ENCODE data around the gene ADGRB2. TPM values are rescaled to one million over a fixed set of nuclear protein-coding genes. Genes with fewer than 3 reads are reported as not detected.

The ADGRB2 gene
- total RNA-seq, 1 experiment from 2014 or later, result 15.6 TPM

DNA sequence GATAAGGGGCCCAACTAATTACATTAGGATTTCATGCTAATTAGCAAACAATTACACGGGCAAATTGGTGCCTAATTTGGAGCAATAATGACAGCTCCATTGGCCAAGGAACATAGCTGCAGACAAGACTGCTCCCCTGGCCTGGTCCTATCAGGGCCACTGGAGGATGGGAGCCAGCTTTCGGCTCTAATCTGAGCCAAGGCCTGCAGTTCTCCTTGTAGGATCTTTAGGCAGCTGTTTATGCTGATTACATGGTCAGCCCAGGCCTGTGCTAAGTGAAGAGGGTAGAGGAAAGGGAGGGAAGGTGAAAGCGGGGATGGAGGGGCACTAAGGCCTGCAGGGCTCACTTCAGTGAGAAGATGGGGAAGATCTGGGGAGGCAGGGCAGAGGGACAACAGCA lies 12.4 kb upstream of the ADGRB2 start:
- TF ChIP-seq, protein P1, sequence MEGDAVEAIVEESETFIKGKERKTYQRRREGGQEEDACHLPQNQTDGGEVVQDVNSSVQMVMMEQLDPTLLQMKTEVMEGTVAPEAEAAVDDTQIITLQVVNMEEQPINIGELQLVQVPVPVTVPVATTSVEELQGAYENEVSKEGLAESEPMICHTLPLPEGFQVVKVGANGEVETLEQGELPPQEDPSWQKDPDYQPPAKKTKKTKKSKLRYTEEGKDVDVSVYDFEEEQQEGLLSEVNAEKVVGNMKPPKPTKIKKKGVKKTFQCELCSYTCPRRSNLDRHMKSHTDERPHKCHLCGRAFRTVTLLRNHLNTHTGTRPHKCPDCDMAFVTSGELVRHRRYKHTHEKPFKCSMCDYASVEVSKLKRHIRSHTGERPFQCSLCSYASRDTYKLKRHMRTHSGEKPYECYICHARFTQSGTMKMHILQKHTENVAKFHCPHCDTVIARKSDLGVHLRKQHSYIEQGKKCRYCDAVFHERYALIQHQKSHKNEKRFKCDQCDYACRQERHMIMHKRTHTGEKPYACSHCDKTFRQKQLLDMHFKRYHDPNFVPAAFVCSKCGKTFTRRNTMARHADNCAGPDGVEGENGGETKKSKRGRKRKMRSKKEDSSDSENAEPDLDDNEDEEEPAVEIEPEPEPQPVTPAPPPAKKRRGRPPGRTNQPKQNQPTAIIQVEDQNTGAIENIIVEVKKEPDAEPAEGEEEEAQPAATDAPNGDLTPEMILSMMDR (conservative IDR thresholded peaks at IDR 0.05), result no peak
- TF ChIP-seq EZH2 (IDR thresholded peaks at IDR 0.05; ENCODE audit: low read depth), result no peak
- intact Hi-C loops (cut with micrococcal nuclease; ENCODE audit: unreplicated experiment), result no loop called here
- H3K9me3 ChIP-seq (ENCODE audit: insufficient read depth, low read depth), result no peaks in the 10 kb centered on the region
- no peaks in the 10 kb centered on the region for H3K4me1 ChIP-seq (replicated peaks; ENCODE audit: insufficient read depth)
- H3K27me3 ChIP-seq (ENCODE audit: insufficient read depth, low read depth), result peaks cover 17% of the 10 kb centered on the region; the same call in 1 of the 2 replicates
- H3F3A ChIP-seq (ENCODE audit: insufficient read depth, low read depth), result peaks cover 11% of the 10 kb centered on the region; the same call in 1 of the 2 replicates
- no peaks in the 10 kb centered on the region for H4K20me1 ChIP-seq (ENCODE audit: insufficient read depth)
- H3K4me2 ChIP-seq, result no peak overlapping the region
- H2AFZ ChIP-seq, result no peak overlapping the region
- no peaks in the 10 kb centered on the region for H3K9me2 ChIP-seq (ENCODE audit: insufficient read depth)
- no peaks in the 10 kb centered on the region for H3K36me3 ChIP-seq (ENCODE audit: low read depth)
- BruUV-seq (replicated peaks), result no TSS peak
- DNase-seq, result no peak
- H3K79me2 ChIP-seq (ENCODE audit: low read depth), result no peaks in the 10 kb centered on the region
- H3K27ac ChIP-seq, result no peak overlapping the region
- no peak overlapping the region for H3K4me3 ChIP-seq
- ChIA-PET POLR2A (ENCODE audit: unreplicated experiment) (interaction anchor here (0.6 kb wide), 1 partner anchor 335 kb away, joined by 5 read pairs; no protein-coding TSS in a partner anchor), CTCF (no interaction called here)

DNA sequence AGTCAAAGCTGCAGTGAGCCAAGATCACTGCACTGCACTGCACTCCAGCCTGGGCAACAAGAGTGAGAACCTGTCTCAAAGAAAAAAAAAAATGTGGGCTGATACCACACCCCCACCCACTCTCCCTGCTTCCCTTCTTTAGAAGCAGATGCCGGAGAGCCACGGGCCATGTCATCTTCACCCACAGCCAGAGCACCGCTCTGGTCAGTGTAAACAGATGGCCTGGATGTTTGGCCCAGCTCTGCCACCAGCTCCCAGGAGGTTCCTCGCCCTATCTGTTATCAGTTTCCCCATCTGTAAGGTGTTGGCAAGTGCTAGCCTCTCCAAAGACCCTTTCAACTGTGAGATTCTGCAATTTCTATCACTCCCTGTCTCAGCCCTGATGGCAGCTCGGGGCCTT lies 11.9 kb upstream of the ADGRB2 start:
- no TSS peak for BruUV-seq (replicated peaks)
- ChIA-PET CTCF (no interaction called here), POLR2A (ENCODE audit: unreplicated experiment) (no interaction called here)
- Histone ChIP-seq H3K27me3 (ENCODE audit: insufficient read depth, low read depth) (peaks cover 17% of the 10 kb centered on the region; the same call in 1 of the 2 replicates), H3K4me3 (no peak overlapping the region), H3K36me3 (ENCODE audit: low read depth) (no peaks in the 10 kb centered on the region), H3K4me2 (no peak overlapping the region), H4K20me1 (ENCODE audit: insufficient read depth) (no peaks in the 10 kb centered on the region), H3K9me2 (ENCODE audit: insufficient read depth) (no peaks in the 10 kb centered on the region), H3F3A (ENCODE audit: insufficient read depth, low read depth) (peaks cover 11% of the 10 kb centered on the region; the same call in 1 of the 2 replicates), H3K79me2 (ENCODE audit: low read depth) (no peaks in the 10 kb centered on the region), H2AFZ (no peak overlapping the region), H3K4me1 (replicated peaks; ENCODE audit: insufficient read depth) (no peaks in the 10 kb centered on the region), H3K27ac (no peak overlapping the region), H3K9me3 (ENCODE audit: insufficient read depth, low read depth) (no peaks in the 10 kb centered on the region)
- intact Hi-C loops (cut with micrococcal nuclease; ENCODE audit: unreplicated experiment), result no loop called here
- TF ChIP-seq EZH2 (IDR thresholded peaks at IDR 0.05; ENCODE audit: low read depth), result no peak
- TF ChIP-seq, protein P1 (conservative IDR thresholded peaks at IDR 0.05), result no peak
- DNase-seq, result no peak

- H3K9me2 ChIP-seq (ENCODE audit: insufficient read depth), result no peaks in the 10 kb centered on the region
- no peaks in the 10 kb centered on the region for H3K79me2 ChIP-seq (ENCODE audit: low read depth)
- intact Hi-C loops (cut with micrococcal nuclease; ENCODE audit: unreplicated experiment), result no loop called here
- H3K27ac ChIP-seq, result no peak overlapping the region
- no peaks in the 10 kb centered on the region for H3K4me1 ChIP-seq (replicated peaks; ENCODE audit: insufficient read depth)
- peaks cover 7% of the 10 kb centered on the region; the same call in 1 of the 2 replicates for H3F3A ChIP-seq (ENCODE audit: insufficient read depth, low read depth)
- no peak overlapping the region for H3K4me3 ChIP-seq
- H4K20me1 ChIP-seq (ENCODE audit: insufficient read depth), result no peaks in the 10 kb centered on the region
- TF ChIP-seq EZH2 (IDR thresholded peaks at IDR 0.05; ENCODE audit: low read depth), result no peak
- TF ChIP-seq, protein P1 (conservative IDR thresholded peaks at IDR 0.05), result no peak
- no peaks in the 10 kb centered on the region for H3K36me3 ChIP-seq (ENCODE audit: low read depth)
- no peak for DNase-seq
- H3K4me2 ChIP-seq, result no peak overlapping the region
- BruUV-seq (replicated peaks), result no TSS peak
- H3K27me3 ChIP-seq (ENCODE audit: insufficient read depth, low read depth), result peaks cover 17% of the 10 kb centered on the region; the same call in 1 of the 2 replicates
- ChIA-PET POLR2A (ENCODE audit: unreplicated experiment) (no interaction called here), CTCF (no interaction called here)
- no peaks in the 10 kb centered on the region for H3K9me3 ChIP-seq (ENCODE audit: insufficient read depth, low read depth)
- no peak overlapping the region for H2AFZ ChIP-seq
Observed at GRCh38 chr1:31775210-31775999, 11.3 kb upstream of the ADGRB2 start.
